COLO668 (cell line): ENCODE results near the gene CORO7.
A peak's percentile ranks its signal among the peaks of the same experiment; 100 is the strongest.

ENCODE experiments used
- DNase-seq: peaks from one replicate; lab custom pipeline; 2025; ENCODE audit not compliant: unreplicated experiment; lab: John Stamatoyannopoulos, UW

CORO7 gene

DNA sequence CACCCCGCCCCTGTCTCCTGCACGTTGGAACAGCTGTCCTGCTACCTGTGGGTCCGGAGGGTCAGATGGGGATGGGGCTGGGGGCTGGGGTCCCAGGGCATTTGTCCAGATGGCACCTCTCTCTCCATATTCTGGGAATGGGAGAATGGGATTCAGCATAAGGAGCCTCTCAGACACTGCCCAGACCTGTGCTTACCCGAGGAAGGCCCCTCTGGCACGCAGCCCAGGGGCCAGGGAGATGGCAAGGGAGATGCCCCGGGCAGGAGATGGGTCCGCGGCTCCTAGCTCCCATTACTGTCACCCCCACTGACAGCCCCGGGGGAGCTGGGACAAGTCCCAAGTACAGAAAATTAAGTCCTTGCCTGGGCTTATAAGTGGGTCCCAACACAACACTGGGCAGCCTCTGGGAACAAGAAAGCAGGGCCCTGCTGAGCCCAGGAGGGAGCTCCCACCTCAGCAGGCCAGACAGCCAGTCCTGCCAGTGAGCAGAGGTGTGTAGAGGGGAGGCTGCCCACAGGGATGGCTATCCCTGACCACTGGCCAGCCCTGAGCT is 43.0 kb downstream of the CORO7 start:
- peak; percentile 78 for DNase-seq

DNA sequence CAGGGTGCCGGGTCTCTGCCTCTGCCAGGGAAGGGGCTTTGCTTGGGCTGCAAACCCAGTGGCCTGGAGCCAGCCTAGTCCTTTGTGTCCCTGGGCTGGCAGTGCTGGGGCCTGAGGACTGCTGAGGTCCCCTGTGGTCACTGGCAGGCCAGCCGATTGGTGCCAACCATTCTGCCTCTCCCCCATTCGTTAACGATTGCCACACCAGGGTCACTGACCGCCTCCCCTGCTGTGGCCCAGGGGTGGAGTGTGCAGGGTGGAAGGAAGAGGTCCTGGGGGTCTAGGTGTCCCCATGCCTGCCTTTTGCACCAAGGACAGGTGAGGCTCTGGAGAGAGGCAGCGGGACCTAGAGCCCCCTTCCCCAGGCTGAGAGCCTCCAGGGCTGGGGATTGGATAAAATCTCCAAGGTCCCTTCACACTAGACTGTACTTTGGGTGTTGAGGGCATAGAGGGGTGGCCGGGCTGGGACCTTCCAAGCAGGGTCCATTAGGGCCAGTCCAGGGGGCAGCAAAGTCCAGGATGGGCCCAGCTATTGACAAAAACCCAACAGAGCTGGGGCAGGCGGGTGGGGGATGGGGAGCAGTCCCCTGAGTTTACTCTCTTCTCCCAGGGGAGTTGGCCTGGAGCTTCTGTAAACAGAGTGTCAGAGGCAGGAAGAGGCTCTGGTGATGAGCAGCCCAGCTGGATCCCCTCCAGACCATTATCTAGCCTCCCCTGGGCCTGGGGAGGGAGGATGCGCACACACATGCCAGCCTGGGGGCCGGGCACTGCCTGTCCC is 43.6 kb downstream of the CORO7 start:
- DNase-seq, result peak; percentile 93

DNA sequence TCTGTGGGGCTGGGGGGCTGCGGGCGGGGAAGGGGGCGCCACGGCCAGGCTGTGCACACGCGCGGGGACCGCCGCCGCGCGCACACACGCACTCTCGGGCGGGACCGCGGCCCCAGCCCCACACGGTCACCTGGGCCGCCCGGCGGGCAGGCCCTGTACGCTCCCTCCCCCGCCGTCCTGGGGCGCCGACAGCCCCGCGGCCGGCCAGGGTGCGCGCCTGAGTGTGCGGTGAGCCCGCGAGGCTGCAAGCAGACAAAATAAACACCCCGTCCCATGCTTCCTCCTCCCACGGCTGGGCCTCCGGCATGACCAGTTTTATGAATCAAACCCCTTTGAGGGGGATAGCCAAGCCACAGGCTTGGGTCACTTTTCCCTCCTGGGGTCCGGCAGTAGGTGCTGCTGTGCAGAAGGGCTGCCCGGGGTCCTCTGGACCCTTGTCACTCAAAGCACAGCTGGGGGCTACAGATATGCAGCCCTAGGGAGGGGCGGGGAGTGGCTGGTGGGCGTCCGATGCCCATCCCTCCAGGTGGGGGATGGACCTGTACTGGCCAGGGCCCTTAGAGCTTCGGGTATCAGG is 44.3 kb downstream of the CORO7 start:
- peak; percentile 57 for DNase-seq

DNA sequence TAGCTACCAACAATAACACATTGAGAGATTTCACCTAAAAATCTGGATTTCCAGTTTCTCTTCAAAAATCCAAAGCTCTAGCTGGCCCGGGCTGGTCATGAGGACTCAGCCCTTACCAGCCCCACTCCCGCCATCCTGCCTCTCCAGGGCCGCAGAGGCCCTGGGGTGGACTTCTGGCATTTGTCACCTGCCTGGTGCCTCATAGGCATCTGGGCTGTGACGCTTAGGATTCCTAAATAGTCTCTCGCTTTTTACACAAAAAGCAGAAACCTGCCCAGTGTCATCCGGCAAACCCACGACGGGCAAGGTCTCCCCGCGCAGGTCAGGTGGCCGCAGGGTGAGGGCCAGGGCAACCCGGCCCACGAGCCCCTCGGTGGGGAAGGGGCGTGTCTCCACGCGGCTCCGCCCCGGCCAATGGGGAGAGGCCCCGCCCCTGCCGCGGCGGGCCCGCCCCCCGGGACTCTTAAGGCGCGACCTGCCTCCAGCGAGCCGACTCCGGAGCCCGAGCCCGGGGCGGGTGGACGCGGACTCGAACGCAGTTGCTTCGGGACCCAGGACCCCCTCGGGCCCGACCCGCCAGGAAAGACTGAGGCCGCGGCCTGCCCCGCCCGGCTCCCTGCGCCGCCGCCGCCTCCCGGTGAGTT is 44.9 kb downstream of the CORO7 start, which contains the start of gene VASN:
Gene VASN (plus strand): TSS at position 492 of the 644 bp plus-strand sequence. CDS start 9,030 bp downstream, outside the sequence.
- DNase-seq, result peak; percentile 74

DNA sequence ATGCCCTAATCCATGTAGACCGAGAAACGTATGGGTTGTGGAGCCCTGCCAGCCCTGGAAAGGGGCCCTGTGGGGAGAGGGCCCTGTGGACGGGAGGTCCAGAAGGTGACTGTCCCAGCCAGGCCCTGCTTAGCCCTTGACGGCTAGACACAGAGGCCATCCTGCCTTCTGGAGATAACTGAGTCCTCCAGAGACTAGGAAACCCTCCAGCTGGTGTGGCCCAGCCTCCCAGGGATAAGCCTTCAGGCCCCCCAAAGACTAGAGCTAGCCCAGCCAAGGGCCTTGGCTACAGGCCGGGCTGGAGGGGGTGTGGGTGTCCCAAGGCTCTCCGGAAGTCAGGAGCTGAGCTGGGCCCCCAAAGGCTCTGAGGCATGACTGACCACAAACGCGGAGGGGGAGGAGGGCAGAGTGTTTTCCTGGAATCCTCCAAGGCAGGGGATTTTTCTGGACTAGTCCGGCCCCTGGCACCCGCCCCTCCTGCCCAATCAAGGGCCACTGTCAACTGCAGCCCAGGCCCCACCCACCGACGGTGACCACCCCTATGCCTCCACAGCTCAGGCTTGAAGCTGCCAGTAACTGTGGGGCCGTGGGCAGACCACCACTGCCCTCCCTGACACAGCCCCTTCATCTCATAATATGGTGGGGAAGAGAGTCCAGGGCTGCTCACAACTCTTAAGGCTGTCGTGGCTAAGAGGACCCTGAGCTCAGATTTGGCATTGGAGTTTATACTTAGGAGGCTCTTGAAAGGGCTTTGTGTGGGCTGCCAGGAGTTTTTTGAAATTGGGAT is 45.6 kb downstream of the CORO7 start:
- DNase-seq, result no peak

DNA sequence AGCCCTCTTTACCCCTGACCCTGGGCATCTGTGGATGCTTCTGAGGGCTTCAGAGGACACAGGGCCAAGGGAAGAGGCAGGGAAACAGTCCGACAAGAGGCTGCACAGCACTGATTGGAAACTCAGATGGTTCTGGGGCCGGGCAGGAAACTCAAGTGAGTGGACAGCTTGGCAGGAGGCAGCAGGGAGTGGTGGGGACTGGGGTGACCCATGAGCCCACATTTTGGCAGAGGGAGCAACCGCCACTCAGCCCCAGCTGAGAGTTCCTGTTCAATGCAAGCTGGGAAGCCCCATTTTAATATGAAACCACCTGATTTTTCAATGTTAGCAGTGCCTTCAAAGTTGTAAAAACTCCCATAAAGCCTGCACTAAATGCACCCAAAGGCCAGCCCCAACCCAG is 46.2 kb downstream of the CORO7 start:
- DNase-seq, result no peak

DNA sequence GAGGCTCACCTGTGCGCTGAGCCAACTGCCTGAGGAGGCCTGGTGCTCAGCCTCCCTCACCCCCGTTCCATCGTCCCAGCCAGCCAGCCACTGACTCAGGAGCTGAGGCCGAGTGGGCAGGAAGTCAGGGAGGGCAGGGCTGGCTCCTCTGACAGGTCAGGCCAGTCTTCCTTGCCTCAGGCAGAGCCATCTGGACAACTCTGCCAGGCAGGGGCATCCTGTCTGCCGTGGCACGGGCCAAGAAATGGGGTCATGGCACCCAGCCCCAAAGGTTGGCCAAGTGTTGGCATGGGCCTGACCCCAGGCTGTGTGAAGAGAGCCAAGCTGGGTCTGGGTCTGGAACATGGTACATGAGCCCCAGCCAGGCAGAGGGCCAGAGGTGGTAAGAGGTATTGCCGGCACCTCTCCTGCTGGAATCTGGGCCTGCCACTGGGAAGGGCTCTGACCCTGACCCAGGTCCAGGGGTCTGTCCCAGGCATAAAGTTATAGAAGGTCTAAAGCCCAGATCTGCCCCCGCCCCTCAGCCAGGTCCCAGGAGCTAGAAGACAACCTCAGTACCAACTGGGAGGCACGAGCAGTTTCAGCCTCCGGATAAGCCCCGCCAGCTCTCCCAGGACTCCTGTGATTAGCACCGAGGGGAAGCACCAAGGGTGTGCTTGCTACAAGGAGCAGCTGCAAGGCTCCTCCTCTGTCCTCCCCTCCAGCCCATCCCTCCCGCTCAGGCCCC is 47.2 kb downstream of the CORO7 start:
- no peak for DNase-seq

DNA sequence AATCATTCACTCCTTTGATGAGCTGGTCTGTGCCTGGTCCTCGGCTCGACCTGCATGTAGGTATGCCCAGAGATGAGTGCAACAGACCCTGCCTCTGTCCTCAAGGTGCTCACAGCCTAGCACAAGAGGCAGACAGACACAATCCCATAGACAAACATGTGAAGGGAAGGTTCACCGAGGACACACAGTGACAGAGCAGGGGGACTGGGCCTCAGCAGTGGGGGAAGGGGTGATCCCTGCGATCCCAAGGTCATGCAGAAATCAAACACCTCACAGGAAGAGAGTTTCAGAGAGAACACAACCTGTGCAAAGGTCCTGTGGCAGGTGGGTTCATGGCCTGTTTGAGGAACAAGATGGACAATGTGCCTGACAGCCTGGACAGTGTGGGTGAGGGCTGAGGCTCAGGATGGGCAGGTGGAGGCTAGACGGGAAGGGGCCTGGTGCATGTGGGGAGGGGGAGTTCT is 49.0 kb downstream of the CORO7 start:
- no peak for DNase-seq

DNA sequence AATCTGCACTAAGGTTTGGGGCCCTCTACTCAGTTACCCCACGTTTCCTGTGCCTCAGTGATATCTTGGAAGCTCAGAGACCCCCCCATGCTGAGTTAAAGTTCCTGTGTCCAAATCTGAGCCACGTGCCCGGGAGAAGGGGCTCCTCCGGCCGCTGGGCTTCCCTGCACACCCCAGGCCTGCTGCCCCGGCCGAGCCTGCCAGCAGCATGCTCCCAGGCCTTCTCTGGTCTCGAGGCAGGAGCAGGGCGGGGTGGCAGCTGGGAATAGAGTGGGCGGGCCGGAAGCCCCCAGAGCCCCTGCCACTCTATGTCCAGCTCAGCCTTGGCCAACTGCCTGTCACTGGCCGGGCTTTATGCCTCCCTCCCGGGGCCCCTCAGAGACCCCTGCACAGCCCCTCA is 50.4 kb downstream of the CORO7 start:
- DNase-seq, result no peak

DNA sequence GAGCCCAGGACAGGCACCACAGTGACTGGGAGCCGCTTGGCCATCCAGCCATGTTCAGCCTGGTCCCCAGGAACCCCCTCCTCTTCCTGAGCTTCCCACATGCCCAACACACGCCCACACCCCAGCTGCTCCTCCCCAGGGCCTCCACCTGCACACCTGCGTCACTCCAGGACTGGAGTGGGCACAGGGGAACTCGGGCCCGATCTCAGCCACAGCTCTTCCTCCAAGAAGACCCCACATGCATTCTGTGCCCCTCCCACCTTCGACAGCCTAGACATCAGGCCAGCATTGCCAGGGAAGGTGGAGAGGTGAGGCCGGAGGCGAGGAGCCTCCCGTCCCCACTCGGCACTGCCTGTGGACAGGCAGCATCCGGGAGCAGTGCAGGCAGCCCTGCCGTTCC is 50.8 kb downstream of the CORO7 start:
- no peak for DNase-seq

DNA sequence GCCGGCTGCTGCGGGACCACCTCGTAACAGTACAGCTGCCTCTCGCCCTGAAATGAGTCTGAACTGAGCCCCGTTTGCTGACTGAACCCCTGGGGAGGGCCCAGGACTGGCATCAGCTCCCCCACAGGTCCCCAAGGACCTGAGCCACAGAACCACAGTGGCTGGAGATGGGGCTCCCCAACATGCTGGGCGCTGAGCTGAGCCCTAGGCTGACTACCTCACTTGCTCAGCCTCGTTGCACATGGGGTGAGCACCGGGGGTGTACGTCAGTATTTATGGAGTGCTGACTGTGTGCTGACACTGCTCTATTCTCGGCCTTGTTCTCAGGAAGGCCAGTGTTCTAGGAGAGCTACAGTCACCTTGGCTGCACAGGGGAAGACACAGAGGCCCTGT is 51.4 kb downstream of the CORO7 start:
- DNase-seq, result no peak

DNA sequence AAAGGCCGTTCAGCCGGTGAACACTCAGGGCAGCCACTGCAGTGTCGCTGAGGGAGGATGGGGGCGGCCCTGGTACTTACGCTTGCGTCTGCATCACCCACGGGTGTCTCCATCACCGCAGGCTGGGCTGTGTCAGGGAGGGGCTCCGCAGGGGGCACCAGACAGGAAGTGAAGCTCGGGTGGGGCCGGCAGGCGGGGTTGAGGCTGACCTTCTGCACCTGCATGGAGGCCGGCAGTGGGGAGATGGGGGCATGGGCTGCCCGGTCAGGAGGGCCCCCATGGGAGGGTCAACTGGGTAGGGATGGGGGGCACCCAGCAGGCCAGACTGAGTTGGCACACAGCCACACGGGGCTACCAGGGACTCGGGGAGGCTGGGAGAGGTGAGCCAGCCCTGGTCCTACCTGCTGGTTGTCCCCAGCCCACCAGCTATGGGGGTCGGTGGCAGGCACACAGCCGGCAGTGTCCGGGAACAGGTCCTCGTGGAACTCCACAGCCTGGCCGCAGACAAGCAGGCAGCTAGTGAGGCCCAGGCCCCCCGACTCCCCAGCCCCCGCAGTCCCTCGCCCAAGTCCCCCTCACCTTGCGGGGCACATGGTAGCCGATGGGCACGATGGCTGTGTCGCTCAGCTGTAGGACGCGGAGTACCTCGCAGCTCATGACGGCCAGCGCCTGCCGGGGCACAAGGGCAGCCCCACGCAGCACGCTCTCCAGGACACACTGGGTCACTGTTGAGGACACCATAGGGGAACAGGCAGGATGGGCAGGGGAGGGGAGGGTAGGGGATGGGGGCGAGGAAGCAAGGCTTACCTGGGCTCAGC is 52.0 kb downstream of the CORO7 start:
- no peak for DNase-seq

DNA sequence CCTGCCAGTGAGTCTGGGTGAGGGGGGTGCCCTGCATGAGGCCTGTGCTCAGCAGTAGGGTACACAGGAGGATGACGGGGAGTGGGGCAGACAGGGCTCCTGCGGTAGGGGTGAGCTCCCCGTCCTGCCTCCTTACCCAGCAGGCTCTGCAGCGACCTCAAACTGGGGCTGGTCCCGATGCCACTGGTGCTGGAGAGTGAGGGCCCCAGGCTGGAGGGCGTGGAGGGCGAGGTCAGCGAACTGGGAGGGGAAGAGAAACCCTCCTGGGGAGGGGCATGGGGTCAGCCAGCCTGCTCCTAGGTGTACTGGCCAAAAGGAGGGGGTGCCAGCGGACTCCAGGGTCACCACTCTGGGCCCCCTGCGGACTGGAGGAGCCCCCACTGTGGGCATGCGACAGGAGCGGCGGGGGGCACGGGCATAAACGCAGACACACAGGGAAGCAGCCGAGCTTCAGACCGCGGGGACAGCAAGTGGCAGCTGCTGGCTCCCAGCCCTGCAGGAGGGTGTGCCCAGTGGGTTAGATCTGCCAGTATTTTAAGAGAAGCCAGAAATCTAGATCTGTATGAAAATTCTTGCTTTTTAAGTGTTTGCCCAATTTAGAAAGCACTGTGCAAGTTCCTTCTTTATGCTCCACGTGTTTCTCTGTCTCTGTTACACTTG is 53.8 kb downstream of the CORO7 start:
- DNase-seq, result no peak

DNA sequence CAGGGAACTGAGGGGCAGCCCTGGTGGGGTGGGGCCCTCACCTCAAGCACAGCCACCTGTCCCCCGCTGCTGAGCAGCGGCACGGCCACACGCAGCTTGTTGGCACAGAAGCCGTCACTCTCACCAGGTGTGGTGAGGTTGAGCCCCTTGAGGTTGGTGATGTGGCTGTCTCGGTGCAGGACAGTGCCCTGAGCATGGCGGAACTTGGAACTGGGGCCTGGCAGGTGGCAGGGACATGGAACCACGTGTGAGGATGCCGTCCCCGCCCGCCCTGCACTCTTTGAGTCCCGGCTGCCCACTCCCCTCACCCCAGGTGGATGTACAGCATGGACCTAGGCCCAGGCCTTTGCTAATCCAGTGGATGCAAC is 54.5 kb downstream of the CORO7 start:
- no peak for DNase-seq

DNA sequence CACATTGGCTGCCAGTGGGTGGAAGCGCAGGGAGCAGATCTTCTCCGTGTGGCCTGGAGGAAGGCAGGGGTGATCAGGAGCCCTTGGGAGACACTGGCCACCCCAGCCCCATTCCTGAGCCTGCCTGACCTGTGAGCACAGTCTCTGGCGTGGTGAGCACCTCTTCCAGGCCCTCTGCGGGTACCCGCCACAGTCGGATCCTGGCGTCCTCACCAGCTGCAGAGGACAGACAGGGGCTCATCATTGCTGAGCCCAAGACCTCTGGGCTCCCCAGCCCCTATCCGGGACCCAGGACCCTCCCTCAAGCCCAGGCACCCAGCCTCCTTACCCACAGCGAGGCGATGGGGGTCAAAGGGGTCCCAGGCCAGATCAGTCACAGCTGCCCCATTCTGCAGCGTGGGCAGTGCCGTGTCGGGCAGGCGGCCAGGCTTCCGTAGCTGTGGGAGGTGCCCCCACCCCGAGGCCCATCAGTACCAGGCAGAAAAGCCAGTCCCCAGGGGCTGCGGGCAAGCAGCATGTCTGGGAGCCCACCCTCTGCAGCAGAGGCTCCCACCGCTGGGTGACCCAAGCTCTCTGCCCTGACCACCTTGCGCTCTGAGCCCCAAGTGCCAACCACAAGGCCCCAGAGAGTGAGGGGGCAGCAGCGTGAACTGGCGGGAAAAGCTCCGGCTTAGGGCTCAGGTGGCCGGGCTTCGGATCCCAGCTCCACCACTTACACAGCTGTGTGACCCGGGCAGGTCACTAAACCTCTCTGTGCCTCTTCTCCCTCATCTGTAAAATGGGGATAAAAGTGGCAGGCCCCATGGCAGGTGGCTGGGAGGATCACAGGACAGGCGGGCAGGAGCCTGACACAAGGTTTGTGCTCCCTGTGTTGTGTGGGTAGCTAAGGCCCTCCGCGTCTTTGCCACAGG is 55.1 kb downstream of the CORO7 start:
- DNase-seq, result no peak

DNA sequence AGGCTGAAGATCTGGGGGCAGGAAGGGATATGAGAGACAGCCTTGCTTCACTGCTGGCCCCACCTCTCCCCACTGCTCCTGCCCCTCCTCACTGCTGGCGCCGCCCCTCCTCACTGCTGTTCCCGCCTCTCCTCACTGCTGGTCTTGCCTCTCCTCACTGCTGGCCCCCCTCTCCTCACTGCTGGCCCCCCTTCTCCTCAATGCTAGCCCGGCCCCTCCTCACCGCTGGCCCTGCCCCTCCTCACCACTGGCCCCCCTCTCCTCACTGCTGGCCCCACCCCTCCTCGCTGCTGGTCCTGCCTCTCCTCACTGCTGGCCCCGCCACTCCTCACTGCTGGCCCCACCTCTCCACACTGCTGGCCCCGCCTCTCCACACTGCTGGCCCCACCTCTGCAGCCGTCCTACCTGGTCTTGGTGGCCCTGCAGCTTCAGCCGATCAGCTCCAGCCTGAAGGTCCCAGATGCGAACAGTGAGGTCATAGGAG is 55.8 kb downstream of the CORO7 start:
- DNase-seq, result peak; percentile 30

DNA sequence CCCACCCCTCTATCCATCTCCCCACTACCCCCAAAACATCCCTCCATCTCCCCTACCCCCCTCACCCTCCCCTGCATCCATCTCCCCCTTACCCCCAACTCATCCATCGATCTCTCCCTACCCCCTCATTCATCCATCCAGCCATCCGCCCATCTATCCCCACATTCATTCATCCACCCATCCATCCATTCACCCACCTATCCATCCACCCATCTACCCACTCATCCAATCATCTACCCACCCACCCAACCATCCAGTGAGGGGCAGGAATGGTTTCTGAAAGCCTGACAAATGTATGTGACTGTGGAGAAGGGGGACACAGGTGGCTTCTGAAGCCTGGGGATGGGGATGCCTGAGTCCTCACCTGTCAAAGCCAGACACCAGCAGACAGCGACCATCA is 56.5 kb downstream of the CORO7 start:
- no peak for DNase-seq
